MCF 10A (cell line): ENCODE results near the gene TWIST2. TPM values are rescaled to one million over a fixed set of nuclear protein-coding genes. Genes with fewer than 3 reads are reported as not detected.
A peak's percentile ranks its signal among the peaks of the same experiment; 100 is the strongest.

Experiments used
- Bru-seq: library from RNA; stranded (reverse); fragments of 400-500 nt; gene quantifications from one replicate; lab custom pipeline; 2021; lab: Mats Ljungman, UMichigan
- BruChase-seq, 2 experiments: library from RNA; stranded (reverse); fragments of 400-500 nt; gene quantifications; one replicate each; lab custom pipeline; 2021; lab: Mats Ljungman, UMichigan
- BruUV-seq: library from RNA; stranded (reverse); fragments of 400-500 nt; replicated peaks from 2 replicates; lab custom pipeline; 2021; lab: Mats Ljungman, UMichigan
- CTCF ChIA-PET: fragments of 300-600 bp; sonication (Branson Sonifier 250); formaldehyde crosslinking; extraction: SDS; loops from one replicate; lab custom pipeline; 2021; ENCODE audit warnings: antibody characterized with exemption, inconsistent platforms; lab: Yijun Ruan, JAX
- POLR2A ChIA-PET: fragments of 300-600, 350-650 bp; sonication (Branson Sonifier 250); formaldehyde crosslinking; extraction: SDS; loops from one replicate; lab custom pipeline; 2020; ENCODE audit warnings: antibody characterized with exemption, inconsistent platforms; lab: Yijun Ruan, JAX
- DNase-seq: peaks from one replicate; pipeline ENCODE4 v3.0.0-alpha.2; 2018; ENCODE audit not compliant: unreplicated experiment
- H3K27ac Mint-ChIP-seq: one replicate; pipeline ENCODE4 v1.8.0; 2022; ENCODE audit warnings: mild to moderate bottlenecking, low read depth, mixed read lengths; ENCODE audit not compliant: unreplicated experiment
- H3K27me3 Mint-ChIP-seq: one replicate; pipeline ENCODE4 v1.8.0; 2022; ENCODE audit warnings: mixed read lengths; ENCODE audit not compliant: insufficient read depth, unreplicated experiment
- H3K36me3 Mint-ChIP-seq: one replicate; pipeline ENCODE4 v1.8.0; 2022; ENCODE audit warnings: mild to moderate bottlenecking, moderate library complexity, mixed read lengths; ENCODE audit not compliant: insufficient read depth, unreplicated experiment
- H3K4me1 Mint-ChIP-seq: one replicate; pipeline ENCODE4 v1.8.0; 2022; ENCODE audit warnings: mixed read lengths; ENCODE audit not compliant: insufficient read depth, unreplicated experiment
- H3K4me3 Mint-ChIP-seq: one replicate; pipeline ENCODE4 v1.8.0; 2022; ENCODE audit warnings: mild to moderate bottlenecking, moderate library complexity, mixed read lengths; ENCODE audit not compliant: unreplicated experiment
- H3K9me3 Mint-ChIP-seq: one replicate; pipeline ENCODE4 v1.8.0; 2022; ENCODE audit warnings: mixed read lengths; ENCODE audit not compliant: unreplicated experiment
- intact Hi-C: fragments of 100-400 bp; cut with micrococcal nuclease; formaldehyde crosslinking; loops from 2 replicates; pipeline ENCODE4 v1.14.1; 2022
- long read RNA-seq: library from polyadenylated mRNA; stranded (forward); transcript quantifications from one replicate; pipeline ENCODE4 v2.0.0, GENCODE V29; 2022
- total RNA-seq: library from RNA; stranded (reverse); gene quantifications from 2 replicates; pipeline ENCODE4 v1.2.3, GENCODE V29; 2022
- TF ChIP-seq, protein P1 (sequence below): fragments of 200-600 bp; IDR thresholded peaks from one replicate; pipeline ENCODE4 v1.8.0; 2022; ENCODE audit warnings: antibody characterized with exemption, mild to moderate bottlenecking; ENCODE audit not compliant: unreplicated experiment

Gene TWIST2
- total RNA-seq (30.2 and 31.6 TPM in 2 replicates), Bru-seq, nascent RNA (percentile 76 among the genes with signal in this experiment), BruChase-seq, experiment 1, labeled RNA remaining after a 6-hour chase (percentile 80 among the genes with signal in this experiment), BruChase-seq, experiment 2, labeled RNA remaining after a 2-hour chase (percentile 80 among the genes with signal in this experiment)
- long read RNA-seq, transcript TWIST2-202 (2 exons, 1,404 nt): major isoform, 95 of 109 reads
- long read RNA-seq, partial matches to known transcripts: 0 of 109 reads
- long read RNA-seq, other reads (novel, unspliced or antisense): 13 of 109 reads

DNA sequence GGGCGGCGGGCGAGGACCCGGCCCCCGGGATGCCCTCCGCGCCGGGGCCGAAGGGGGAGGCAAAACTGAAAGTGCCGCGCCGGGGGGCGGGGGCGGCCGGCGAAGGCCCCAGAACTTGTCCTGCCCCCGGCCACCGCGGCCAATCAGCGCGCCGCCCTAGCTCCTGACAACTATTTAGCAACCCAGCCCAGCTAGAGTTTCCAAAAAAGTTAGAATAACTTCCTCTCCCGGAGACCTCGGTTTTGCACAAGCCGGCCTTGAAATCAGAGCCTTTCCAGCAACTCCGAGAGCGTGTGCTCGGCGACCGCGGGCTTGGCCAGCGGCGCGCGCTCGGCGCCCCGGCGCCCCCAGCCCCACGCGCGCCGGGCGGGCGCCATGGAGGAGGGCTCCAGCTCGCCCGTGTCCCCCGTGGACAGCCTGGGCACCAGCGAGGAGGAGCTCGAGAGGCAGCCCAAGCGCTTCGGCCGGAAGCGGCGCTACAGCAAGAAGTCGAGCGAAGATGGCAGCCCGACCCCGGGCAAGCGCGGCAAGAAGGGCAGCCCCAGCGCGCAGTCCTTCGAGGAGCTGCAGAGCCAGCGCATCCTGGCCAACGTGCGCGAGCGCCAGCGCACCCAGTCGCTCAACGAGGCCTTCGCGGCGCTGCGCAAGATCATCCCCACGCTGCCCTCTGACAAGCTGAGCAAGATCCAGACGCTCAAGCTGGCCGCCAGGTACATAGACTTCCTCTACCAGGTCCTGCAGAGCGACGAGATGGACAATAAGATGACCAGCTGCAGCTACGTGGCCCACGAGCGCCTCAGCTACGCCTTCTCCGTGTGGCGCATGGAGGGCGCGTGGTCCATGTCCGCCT is at the start of gene TWIST2:
Gene TWIST2, plus strand, starts transcription at position 245 of the 850 bp plus-strand sequence. Its CDS starts 131 bp downstream, at position 376.
- ChIA-PET POLR2A (interaction anchor here (0.5 to 5.7 kb wide), 27 partner anchors 10 to 1119 kb away, joined by 3 to 54 read pairs (median 4); partner anchors contain the start of gene HDAC4), CTCF (interaction anchor here (0.5 to 1.5 kb wide), 11 partner anchors 11 to 222 kb away, joined by 3 to 6 read pairs (median 3); no protein-coding TSS in a partner anchor)
- intact Hi-C loops: loop anchor here (1.0 to 2.0 kb wide), 3 partner anchors 101 to 127 kb away; no protein-coding TSS in a partner anchor
- peaks cover 7% of the 10 kb centered on the region for H3K36me3 Mint-ChIP-seq
- H3K27ac Mint-ChIP-seq: peak within 1 kb of the TSS; percentile 49
- no peaks in the 10 kb centered on the region for H3K9me3 Mint-ChIP-seq
- BruUV-seq: TSS peak; percentile 54
- TF ChIP-seq, protein P1, sequence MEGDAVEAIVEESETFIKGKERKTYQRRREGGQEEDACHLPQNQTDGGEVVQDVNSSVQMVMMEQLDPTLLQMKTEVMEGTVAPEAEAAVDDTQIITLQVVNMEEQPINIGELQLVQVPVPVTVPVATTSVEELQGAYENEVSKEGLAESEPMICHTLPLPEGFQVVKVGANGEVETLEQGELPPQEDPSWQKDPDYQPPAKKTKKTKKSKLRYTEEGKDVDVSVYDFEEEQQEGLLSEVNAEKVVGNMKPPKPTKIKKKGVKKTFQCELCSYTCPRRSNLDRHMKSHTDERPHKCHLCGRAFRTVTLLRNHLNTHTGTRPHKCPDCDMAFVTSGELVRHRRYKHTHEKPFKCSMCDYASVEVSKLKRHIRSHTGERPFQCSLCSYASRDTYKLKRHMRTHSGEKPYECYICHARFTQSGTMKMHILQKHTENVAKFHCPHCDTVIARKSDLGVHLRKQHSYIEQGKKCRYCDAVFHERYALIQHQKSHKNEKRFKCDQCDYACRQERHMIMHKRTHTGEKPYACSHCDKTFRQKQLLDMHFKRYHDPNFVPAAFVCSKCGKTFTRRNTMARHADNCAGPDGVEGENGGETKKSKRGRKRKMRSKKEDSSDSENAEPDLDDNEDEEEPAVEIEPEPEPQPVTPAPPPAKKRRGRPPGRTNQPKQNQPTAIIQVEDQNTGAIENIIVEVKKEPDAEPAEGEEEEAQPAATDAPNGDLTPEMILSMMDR: no peak
- H3K4me3 Mint-ChIP-seq: peak within 1 kb of the TSS; percentile 89
- peaks cover 13% of the 10 kb centered on the region for H3K4me1 Mint-ChIP-seq
- DNase-seq: peak; percentile 90
- no peaks in the 10 kb centered on the region for H3K27me3 Mint-ChIP-seq

DNA sequence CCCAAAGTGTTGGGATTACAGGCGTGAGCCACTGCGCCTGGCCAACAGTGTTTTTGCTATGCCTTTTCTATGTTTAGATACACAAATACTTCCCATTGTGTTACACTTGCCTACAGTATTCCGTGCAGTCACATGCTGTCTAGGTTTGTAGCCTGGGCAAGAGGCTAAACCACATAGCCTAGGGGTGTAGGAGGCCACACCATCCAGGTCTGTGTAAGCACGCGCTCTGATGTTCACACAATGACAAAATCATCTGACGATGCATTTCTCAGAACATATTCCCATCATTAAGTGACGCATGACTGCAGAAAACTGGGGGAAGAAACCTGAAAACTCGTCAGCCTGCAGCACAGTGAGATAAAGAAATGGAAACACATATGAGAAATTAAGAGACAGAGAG is 46.1 kb upstream of the TWIST2 start:
- Mint-ChIP-seq H3K27me3 (no peaks in the 10 kb centered on the region), H3K9me3 (no peaks in the 10 kb centered on the region), H3K27ac (no peak overlapping the region), H3K4me1 (peaks cover 18% of the 10 kb centered on the region), H3K4me3 (no peak overlapping the region), H3K36me3 (no peaks in the 10 kb centered on the region)
- ChIA-PET POLR2A (interaction anchor here (0.7 to 1.0 kb wide), 3 partner anchors 17 to 48 kb away, joined by 3 to 6 read pairs (median 3); no protein-coding TSS in a partner anchor), CTCF (interaction anchor here (0.6 kb wide), 1 partner anchor 231 kb away, joined by 4 read pairs; no protein-coding TSS in a partner anchor)
- intact Hi-C loops: no loop called here
- DNase-seq: peak; percentile 65
- TF ChIP-seq, protein P1: no peak
- no TSS peak for BruUV-seq

DNA sequence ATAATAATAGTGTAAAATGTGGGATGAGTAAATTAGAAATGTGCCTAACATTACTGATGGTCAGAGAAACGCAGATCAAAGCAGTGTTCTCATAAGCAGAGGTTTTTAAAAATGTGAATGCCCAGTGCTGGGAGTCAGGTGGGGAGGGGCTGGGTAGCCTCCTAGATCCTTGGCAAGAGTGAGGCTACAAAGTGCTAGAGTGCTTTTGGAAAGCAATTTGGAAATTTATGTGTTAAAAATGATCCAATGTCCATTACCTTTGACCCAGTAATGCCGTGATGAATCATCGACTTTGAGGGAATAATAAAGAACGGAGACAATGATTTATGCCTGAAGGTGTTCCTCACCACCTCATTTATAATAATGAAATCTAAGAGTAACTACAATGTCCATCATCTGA is 44.9 kb upstream of the TWIST2 start:
- DNase-seq: peak; percentile 44
- BruUV-seq: no TSS peak
- CTCF ChIA-PET: interaction anchor here (0.5 kb wide), 1 partner anchor 36 kb away, joined by 3 read pairs; no protein-coding TSS in a partner anchor
- Mint-ChIP-seq H3K36me3 (no peaks in the 10 kb centered on the region), H3K27me3 (no peaks in the 10 kb centered on the region), H3K4me1 (peaks cover 18% of the 10 kb centered on the region), H3K9me3 (no peaks in the 10 kb centered on the region), H3K4me3 (no peak overlapping the region), H3K27ac (peak overlapping the region; percentile 39)
- intact Hi-C loops: no loop called here
- TF ChIP-seq, protein P1: no peak
- POLR2A ChIA-PET: interaction anchor here (1.0 to 1.7 kb wide), 2 partner anchors 19 to 46 kb away, joined by 5 to 6 read pairs; no protein-coding TSS in a partner anchor
